SK-N-SH treated with all-trans-retinoic acid at 6 μM for 48 hours (cell line): ENCODE measurements around the gene OSTM1.

Source experiments
- ATAC-seq: fragments of 200-7000 bp; cut with Tn5 transposase; 3 replicates; pipeline ENCODE4 v1.9.1; 2020; ENCODE audit warnings: mild to moderate bottlenecking, moderate library complexity
- ARNTL ChIP-seq: fragments of 450-650 bp; formaldehyde crosslinking; IDR thresholded peaks from 2 replicates; pipeline ENCODE4 v1.5.0; 2020; ENCODE audit warnings: low read depth, mild to moderate bottlenecking, moderate library complexity, borderline replicate concordance
- BACH2 ChIP-seq: fragments of 250-450 bp; sonication (Bioruptor Pico); IDR thresholded peaks from 2 replicates; pipeline ENCODE4 v1.9.0; 2021; ENCODE audit warnings: mild to moderate bottlenecking, borderline replicate concordance
- CSDC2 ChIP-seq: fragments of 250-450 bp; sonication (Bioruptor Pico); IDR thresholded peaks from 2 replicates; pipeline ENCODE4 v1.5.0; 2020; ENCODE audit warnings: mild to moderate bottlenecking, moderate library complexity
- CSRNP3 ChIP-seq: fragments of 250-450 bp; sonication (Bioruptor Pico); IDR thresholded peaks from 2 replicates; pipeline ENCODE4 v1.5.1; 2021; ENCODE audit warnings: mild to moderate bottlenecking, moderate library complexity
- ESRRG ChIP-seq: fragments of 250-450 bp; sonication (Bioruptor Pico); IDR thresholded peaks from 2 replicates; pipeline ENCODE4 v1.6.1; 2021; ENCODE audit warnings: mild to moderate bottlenecking
- GLIS3 ChIP-seq: fragments of 250-450 bp; sonication (Bioruptor Pico); IDR thresholded peaks from 2 replicates; pipeline ENCODE4 v1.5.0; 2020; ENCODE audit warnings: mild to moderate bottlenecking, moderate library complexity
- ISL1 ChIP-seq: fragments of 250-450 bp; sonication (Bioruptor Pico); IDR thresholded peaks from 2 replicates; pipeline ENCODE4 v2.1.2; 2022; ENCODE audit warnings: mild to moderate bottlenecking, moderate library complexity
- OSR1 ChIP-seq: fragments of 250-450 bp; sonication (Bioruptor Pico); IDR thresholded peaks from 2 replicates; pipeline ENCODE4 v1.8.0; 2022; ENCODE audit warnings: moderate library complexity, mild to moderate bottlenecking, inconsistent platforms
- PPARA ChIP-seq: fragments of 250-450 bp; sonication (Bioruptor Pico); IDR thresholded peaks from 2 replicates; pipeline ENCODE4 v1.5.0; 2020; ENCODE audit warnings: mild to moderate bottlenecking, borderline replicate concordance
- RARB ChIP-seq: fragments of 250-450 bp; sonication (Bioruptor Pico); IDR thresholded peaks from 2 replicates; pipeline ENCODE4 v1.8.0; 2021; ENCODE audit warnings: mild to moderate bottlenecking, moderate library complexity
- SNAI2 ChIP-seq: fragments of 250-450 bp; sonication (Bioruptor Pico); IDR thresholded peaks from 2 replicates; pipeline ENCODE4 v1.5.0; 2020; ENCODE audit warnings: mild to moderate bottlenecking, moderate library complexity
- TCF4 ChIP-seq: fragments of 250-450 bp; sonication (Bioruptor Pico); IDR thresholded peaks from 2 replicates; pipeline ENCODE4 v1.8.0; 2021; ENCODE audit warnings: mild to moderate bottlenecking, moderate library complexity, borderline replicate concordance
- TOX ChIP-seq: fragments of 250-450 bp; sonication (Bioruptor Pico); IDR thresholded peaks from 2 replicates; pipeline ENCODE4 v1.8.0; 2021; ENCODE audit warnings: mild to moderate bottlenecking, moderate library complexity, borderline replicate concordance
- ZC3H10 ChIP-seq: fragments of 250-450 bp; sonication (Bioruptor Pico); IDR thresholded peaks from 2 replicates; pipeline ENCODE4 v1.5.1; 2021; ENCODE audit warnings: mild to moderate bottlenecking, moderate library complexity
- ZFP3 ChIP-seq: fragments of 250-450 bp; sonication (Bioruptor Pico); IDR thresholded peaks from 2 replicates; pipeline ENCODE4 v1.5.0; 2020; ENCODE audit warnings: mild to moderate bottlenecking, moderate library complexity
- ZFP30 ChIP-seq: fragments of 450-650 bp; formaldehyde crosslinking; IDR thresholded peaks from 2 replicates; pipeline ENCODE4 v1.5.0; 2022; ENCODE audit warnings: mild to moderate bottlenecking, moderate library complexity
- ZNF565 ChIP-seq: fragments of 450-650 bp; formaldehyde crosslinking; conservative IDR thresholded peaks from 2 replicates; pipeline ENCODE4 v1.5.0; 2020; ENCODE audit warnings: low read depth, mild to moderate bottlenecking, moderate library complexity
- ZNF70 ChIP-seq: fragments of 450-650 bp; formaldehyde crosslinking; IDR thresholded peaks from 2 replicates; pipeline ENCODE4 v1.5.0; 2020; ENCODE audit warnings: mild to moderate bottlenecking, moderate library complexity
- ZNF8 ChIP-seq: fragments of 450-650 bp; formaldehyde crosslinking; IDR thresholded peaks from 2 replicates; pipeline ENCODE4 v1.5.0; 2020; ENCODE audit warnings: mild to moderate bottlenecking, moderate library complexity
- TF ChIP-seq, protein P1 (sequence below): fragments of 250-450 bp; sonication (Bioruptor Pico); IDR thresholded peaks from 2 replicates; pipeline ENCODE4 v1.5.0; 2020; ENCODE audit warnings: mild to moderate bottlenecking, moderate library complexity
- TF ChIP-seq, protein P2 (sequence below): fragments of 250-450 bp; sonication (Bioruptor Pico); IDR thresholded peaks from 2 replicates; pipeline ENCODE4 v1.8.0; 2020; ENCODE audit warnings: mild to moderate bottlenecking, moderate library complexity, borderline replicate concordance
- TF ChIP-seq, protein P3 (sequence below): fragments of 250-450 bp; sonication (Bioruptor Pico); IDR thresholded peaks from 2 replicates; pipeline ENCODE4 v1.5.1; 2020; ENCODE audit warnings: low read depth, mild to moderate bottlenecking, moderate library complexity

OSTM1 gene

DNA sequence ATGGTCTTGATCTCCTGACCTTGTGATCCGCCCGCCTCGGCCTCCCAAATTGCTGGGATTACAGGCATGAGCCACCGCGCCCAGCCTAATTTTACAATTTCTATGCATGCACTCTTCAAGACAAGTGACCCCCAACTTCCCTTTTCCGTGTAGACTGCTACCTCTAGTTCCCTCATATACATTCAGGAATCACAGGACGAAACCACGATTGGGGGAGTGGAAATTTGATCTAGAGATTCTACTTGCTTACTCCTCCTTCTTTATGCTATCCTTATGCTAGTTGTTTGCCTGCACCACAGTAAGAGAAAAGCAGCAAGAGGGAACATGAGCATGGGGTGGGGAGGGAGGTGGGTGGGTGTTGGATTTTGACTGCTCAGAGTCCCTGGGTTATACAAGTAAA is 34.9 kb downstream of the OSTM1 start:
- TF ChIP-seq GLIS3 (CRISPR knock-in tag) (no peak), TOX (no peak), ZNF70 (no peak), ARNTL (no peak), ZC3H10 (CRISPR knock-in tag) (no peak)
- no peak for ATAC-seq

DNA sequence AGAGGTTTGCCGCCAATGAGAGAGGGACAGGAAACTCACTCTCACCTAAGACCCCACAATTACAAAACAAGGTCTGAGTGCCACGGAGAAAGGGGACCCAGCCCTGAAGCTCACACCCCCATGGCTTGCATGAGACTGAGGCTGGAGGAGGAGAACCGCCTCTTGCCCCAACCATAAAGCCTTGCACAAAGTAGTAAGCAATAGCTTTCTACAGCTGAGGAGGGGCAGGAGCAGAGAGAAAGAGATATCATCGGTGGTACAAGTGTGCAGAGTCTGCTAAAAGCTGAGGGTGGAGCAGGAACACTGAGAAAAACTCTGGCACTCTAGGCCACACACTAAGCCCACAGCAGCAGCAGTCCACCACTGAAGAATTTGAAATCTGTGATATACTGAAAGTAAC is 37.7 kb downstream of the OSTM1 start:
- no peak for TF ChIP-seq ZC3H10 (CRISPR knock-in tag)
- TF ChIP-seq ZNF8: no peak
- no peak for TF ChIP-seq OSR1 (CRISPR knock-in tag)
- no peak for TF ChIP-seq RARB
- TF ChIP-seq ZFP30 (CRISPR knock-in tag): no peak
- no peak for TF ChIP-seq ZNF565 (CRISPR knock-in tag)
- no peak for TF ChIP-seq BACH2 (CRISPR knock-in tag)
- no peak for TF ChIP-seq TOX
- no peak for TF ChIP-seq ARNTL
- TF ChIP-seq, protein P1, sequence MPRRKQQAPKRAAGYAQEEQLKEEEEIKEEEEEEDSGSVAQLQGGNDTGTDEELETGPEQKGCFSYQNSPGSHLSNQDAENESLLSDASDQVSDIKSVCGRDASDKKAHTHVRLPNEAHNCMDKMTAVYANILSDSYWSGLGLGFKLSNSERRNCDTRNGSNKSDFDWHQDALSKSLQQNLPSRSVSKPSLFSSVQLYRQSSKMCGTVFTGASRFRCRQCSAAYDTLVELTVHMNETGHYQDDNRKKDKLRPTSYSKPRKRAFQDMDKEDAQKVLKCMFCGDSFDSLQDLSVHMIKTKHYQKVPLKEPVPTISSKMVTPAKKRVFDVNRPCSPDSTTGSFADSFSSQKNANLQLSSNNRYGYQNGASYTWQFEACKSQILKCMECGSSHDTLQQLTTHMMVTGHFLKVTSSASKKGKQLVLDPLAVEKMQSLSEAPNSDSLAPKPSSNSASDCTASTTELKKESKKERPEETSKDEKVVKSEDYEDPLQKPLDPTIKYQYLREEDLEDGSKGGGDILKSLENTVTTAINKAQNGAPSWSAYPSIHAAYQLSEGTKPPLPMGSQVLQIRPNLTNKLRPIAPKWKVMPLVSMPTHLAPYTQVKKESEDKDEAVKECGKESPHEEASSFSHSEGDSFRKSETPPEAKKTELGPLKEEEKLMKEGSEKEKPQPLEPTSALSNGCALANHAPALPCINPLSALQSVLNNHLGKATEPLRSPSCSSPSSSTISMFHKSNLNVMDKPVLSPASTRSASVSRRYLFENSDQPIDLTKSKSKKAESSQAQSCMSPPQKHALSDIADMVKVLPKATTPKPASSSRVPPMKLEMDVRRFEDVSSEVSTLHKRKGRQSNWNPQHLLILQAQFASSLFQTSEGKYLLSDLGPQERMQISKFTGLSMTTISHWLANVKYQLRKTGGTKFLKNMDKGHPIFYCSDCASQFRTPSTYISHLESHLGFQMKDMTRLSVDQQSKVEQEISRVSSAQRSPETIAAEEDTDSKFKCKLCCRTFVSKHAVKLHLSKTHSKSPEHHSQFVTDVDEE: no peak
- no peak for TF ChIP-seq ESRRG
- no peak for TF ChIP-seq ZNF70
- TF ChIP-seq CSDC2 (CRISPR knock-in tag): no peak
- TF ChIP-seq CSRNP3 (CRISPR knock-in tag): no peak
- no peak for TF ChIP-seq ISL1 (CRISPR knock-in tag)
- TF ChIP-seq, protein P2, sequence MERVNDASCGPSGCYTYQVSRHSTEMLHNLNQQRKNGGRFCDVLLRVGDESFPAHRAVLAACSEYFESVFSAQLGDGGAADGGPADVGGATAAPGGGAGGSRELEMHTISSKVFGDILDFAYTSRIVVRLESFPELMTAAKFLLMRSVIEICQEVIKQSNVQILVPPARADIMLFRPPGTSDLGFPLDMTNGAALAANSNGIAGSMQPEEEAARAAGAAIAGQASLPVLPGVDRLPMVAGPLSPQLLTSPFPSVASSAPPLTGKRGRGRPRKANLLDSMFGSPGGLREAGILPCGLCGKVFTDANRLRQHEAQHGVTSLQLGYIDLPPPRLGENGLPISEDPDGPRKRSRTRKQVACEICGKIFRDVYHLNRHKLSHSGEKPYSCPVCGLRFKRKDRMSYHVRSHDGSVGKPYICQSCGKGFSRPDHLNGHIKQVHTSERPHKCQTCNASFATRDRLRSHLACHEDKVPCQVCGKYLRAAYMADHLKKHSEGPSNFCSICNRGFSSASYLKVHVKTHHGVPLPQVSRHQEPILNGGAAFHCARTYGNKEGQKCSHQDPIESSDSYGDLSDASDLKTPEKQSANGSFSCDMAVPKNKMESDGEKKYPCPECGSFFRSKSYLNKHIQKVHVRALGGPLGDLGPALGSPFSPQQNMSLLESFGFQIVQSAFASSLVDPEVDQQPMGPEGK (CRISPR knock-in tag): no peak
- no peak for TF ChIP-seq ZFP3
- TF ChIP-seq, protein P3, sequence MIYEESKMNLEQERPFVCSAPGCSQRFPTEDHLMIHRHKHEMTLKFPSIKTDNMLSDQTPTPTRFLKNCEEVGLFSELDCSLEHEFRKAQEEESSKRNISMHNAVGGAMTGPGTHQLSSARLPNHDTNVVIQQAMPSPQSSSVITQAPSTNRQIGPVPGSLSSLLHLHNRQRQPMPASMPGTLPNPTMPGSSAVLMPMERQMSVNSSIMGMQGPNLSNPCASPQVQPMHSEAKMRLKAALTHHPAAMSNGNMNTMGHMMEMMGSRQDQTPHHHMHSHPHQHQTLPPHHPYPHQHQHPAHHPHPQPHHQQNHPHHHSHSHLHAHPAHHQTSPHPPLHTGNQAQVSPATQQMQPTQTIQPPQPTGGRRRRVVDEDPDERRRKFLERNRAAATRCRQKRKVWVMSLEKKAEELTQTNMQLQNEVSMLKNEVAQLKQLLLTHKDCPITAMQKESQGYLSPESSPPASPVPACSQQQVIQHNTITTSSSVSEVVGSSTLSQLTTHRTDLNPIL: no peak
- TF ChIP-seq SNAI2 (CRISPR knock-in tag): no peak
- TF ChIP-seq PPARA: no peak
- no peak for ATAC-seq

GRCh38 chr6:108031968-108032367 is 42.6 kb downstream of the OSTM1 start:
- TF ChIP-seq, protein P2 (CRISPR knock-in tag): no peak
- TF ChIP-seq ISL1 (CRISPR knock-in tag) (no peak), ZNF565 (CRISPR knock-in tag) (no peak), ARNTL (no peak), CSRNP3 (CRISPR knock-in tag) (no peak), GLIS3 (CRISPR knock-in tag) (no peak), ZNF8 (no peak), TOX (no peak), SNAI2 (CRISPR knock-in tag) (no peak), ZFP30 (CRISPR knock-in tag) (no peak), TCF4 (CRISPR knock-in tag) (no peak), PPARA (no peak)
- TF ChIP-seq, protein P3: no peak
- TF ChIP-seq, protein P1: no peak
- ATAC-seq: no peak; the same call in 2 of the 3 replicates
